HCT116 (cell line): Measurements from ENCODE around the gene AUTS2. TPM values are rescaled to one million over a fixed set of nuclear protein-coding genes. Genes with fewer than 3 reads are reported as not detected.

Experiments used
- ATAC-seq: fragments of 200-7000 bp; cut with Tn5 transposase; 2 replicates; pipeline ENCODE4 v1.9.1; 2020; ENCODE audit warnings: mild to moderate bottlenecking, moderate library complexity
- BruUV-seq: library from RNA; stranded (reverse); fragments of 400-500 nt; replicated peaks from 2 replicates; lab custom pipeline; 2021; lab: Mats Ljungman, UMichigan
- CTCF ChIA-PET: fragments of 300-600 bp; sonication (Branson Sonifier 250); formaldehyde crosslinking; loops from one replicate; lab custom pipeline; 2021; ENCODE audit warnings: antibody characterized with exemption; lab: Charles Lee
- POLR2A ChIA-PET: fragments of 300-600, 350-600 bp; sonication (Branson Sonifier 250); formaldehyde crosslinking; loops from one replicate; lab custom pipeline; 2021; ENCODE audit warnings: antibody characterized with exemption; lab: Charles Lee
- RAD21 ChIA-PET, 2 experiments: fragments of 300-600 bp; sonication (Branson Sonifier 250); formaldehyde crosslinking; loops; one replicate each; lab custom pipeline; 2023; ENCODE audit warnings: low total read pairs in 2 of 2; ENCODE audit not compliant: uncharacterized antibody in 2 of 2, unreplicated experiment in 2 of 2, low non-redundant PET in 1 of 2; lab: Charles Lee
- DNase-seq: peaks from one replicate; pipeline ENCODE4 v3.0.0-alpha.2; 2010; ENCODE audit warnings: low read depth, low spot score
- H2AFZ ChIP-seq: fragments of 200-600 bp; shearing (Covaris generic), sonication (generic); 2 replicates; pipeline ENCODE4 v1.6.1; 2017; ENCODE audit warnings: low read depth, mixed run types, mixed read lengths, antibody characterized with exemption, low read length; ENCODE audit not compliant: poor library complexity, severe bottlenecking
- H3K27ac ChIP-seq: 2 replicates; pipeline ENCODE4 v1.5.1; 2012; ENCODE audit warnings: low read depth, low read length
- H3K27me3 ChIP-seq: fragments of 200-600 bp; sonication (generic); 2 replicates; pipeline ENCODE4 v1.6.1; 2016; ENCODE audit warnings: mixed run types, low read length, mixed read lengths; ENCODE audit not compliant: insufficient read depth
- H3K36me3 ChIP-seq, 2 experiments: fragments of 200-500 bp in 1 of 2; fragments of 200-600 bp in 1 of 2; sonication (Bioruptor generic) in 1 of 2; sonication (generic) in 1 of 2; 2 replicates each; pipeline versions ENCODE4 v1.5.1 to v1.6.1; 2014 to 2016; ENCODE audit warnings: low read length in 2 of 2, inconsistent platforms in 1 of 2, mixed read lengths in 1 of 2, mixed run types in 1 of 2; ENCODE audit not compliant: insufficient read depth in 2 of 2, control insufficient read depth in 1 of 2
- H3K4me1 ChIP-seq, 2 experiments: fragments of 200-600 bp in 1 of 2; sonication (generic) in 1 of 2; 2 replicates each; pipeline versions ENCODE4 v1.5.1 to v1.6.1; 2012 to 2017; ENCODE audit warnings: low read length in 2 of 2, inconsistent platforms in 1 of 2, mild to moderate bottlenecking in 1 of 2, mixed read lengths in 1 of 2, mixed run types in 1 of 2, moderate library complexity in 1 of 2; ENCODE audit not compliant: insufficient read depth in 2 of 2, control insufficient read depth in 1 of 2
- H3K4me2 ChIP-seq: fragments of 200-600 bp; sonication (generic); 2 replicates; pipeline ENCODE4 v1.6.1; 2017; ENCODE audit warnings: mixed run types, low read length, mixed read lengths
- H3K4me3 ChIP-seq, 2 experiments: fragments of 200-600 bp in 1 of 2; sonication (generic) in 1 of 2; replicated peaks in 1 of 2; 2 replicates each; pipeline ENCODE4 v1.5.1; 2011 to 2016; ENCODE audit warnings: low read length in 2 of 2, control low read depth in 1 of 2, low read depth in 1 of 2, mild to moderate bottlenecking in 1 of 2, mixed read lengths in 1 of 2, mixed run types in 1 of 2
- H3K79me2 ChIP-seq: fragments of 200-600 bp; sonication (generic); 2 replicates; pipeline ENCODE4 v1.6.1; 2017; ENCODE audit warnings: mild to moderate bottlenecking, mixed run types, low read length, moderate library complexity, mixed read lengths; ENCODE audit not compliant: insufficient read depth
- H3K9ac ChIP-seq: fragments of 200-600 bp; sonication (generic); 2 replicates; pipeline ENCODE4 v1.6.1; 2016; ENCODE audit warnings: low read length, mixed read lengths
- H3K9me2 ChIP-seq: fragments of 200-600 bp; sonication (generic), shearing (Covaris generic); 2 replicates; pipeline ENCODE4 v1.6.1; 2017; ENCODE audit warnings: mixed run types, mild to moderate bottlenecking, moderate library complexity; ENCODE audit not compliant: insufficient read depth
- H3K9me3 ChIP-seq, 2 experiments: fragments of 200-500 bp in 1 of 2; fragments of 200-600 bp in 1 of 2; sonication (Bioruptor generic) in 1 of 2; sonication (generic) in 1 of 2; 2 replicates each; pipeline ENCODE4 v1.6.1; 2014 to 2017; ENCODE audit warnings: low read length in 2 of 2, mixed read lengths in 2 of 2, inconsistent platforms in 1 of 2, low read depth in 1 of 2, mild to moderate bottlenecking in 1 of 2, mixed run types in 1 of 2, moderate library complexity in 1 of 2; ENCODE audit not compliant: control insufficient read depth in 1 of 2, insufficient read depth in 1 of 2
- H4K20me1 ChIP-seq: fragments of 200-600 bp; sonication (generic), shearing (Covaris generic); 2 replicates; pipeline ENCODE4 v1.6.1; 2017; ENCODE audit warnings: mixed run types, mild to moderate bottlenecking, moderate library complexity; ENCODE audit not compliant: insufficient read depth
- ATF3 ChIP-seq: IDR thresholded peaks from 2 replicates; pipeline ENCODE4 v1.6.1; 2012
- EZH2 ChIP-seq: fragments of 200-600 bp; sonication (generic); IDR thresholded peaks from 2 replicates; pipeline ENCODE4 v1.6.1; 2017; ENCODE audit warnings: antibody characterized with exemption, mixed run types
- FOSL1 ChIP-seq: IDR thresholded peaks from 2 replicates; pipeline ENCODE4 v1.6.1; 2012; ENCODE audit warnings: low read depth
- MAX ChIP-seq: IDR thresholded peaks from 2 replicates; pipeline ENCODE4 v1.6.1; 2012
- POLR2A ChIP-seq: IDR thresholded peaks from 2 replicates; pipeline ENCODE4 v1.7.0; 2011; ENCODE audit warnings: borderline replicate concordance; ENCODE audit not compliant: insufficient read depth, insufficient read length; ENCODE audit errors: extremely low read depth
- POLR2AphosphoS5 ChIP-seq: IDR thresholded peaks from 2 replicates; pipeline ENCODE4 v1.6.1; 2011; ENCODE audit warnings: mild to moderate bottlenecking, low read depth, low read length, moderate library complexity
- RAD21 ChIP-seq: IDR thresholded peaks from 2 replicates; pipeline ENCODE4 v1.6.1; 2012; ENCODE audit warnings: low read depth, mild to moderate bottlenecking
- SIN3A ChIP-seq: IDR thresholded peaks from 2 replicates; pipeline ENCODE4 v1.6.1; 2012; ENCODE audit warnings: low read depth
- SP1 ChIP-seq: IDR thresholded peaks from 2 replicates; pipeline ENCODE4 v1.6.1; 2012; ENCODE audit warnings: low read depth
- SRF ChIP-seq: IDR thresholded peaks from 2 replicates; pipeline ENCODE4 v1.6.1; 2012; ENCODE audit warnings: low read depth
- TCF7L2 ChIP-seq: IDR thresholded peaks from 2 replicates; pipeline ENCODE4 v1.7.0; 2011; ENCODE audit warnings: borderline replicate concordance, inconsistent platforms; ENCODE audit not compliant: insufficient read depth, insufficient read length; ENCODE audit errors: extremely low read depth
- YY1 ChIP-seq: IDR thresholded peaks from 2 replicates; pipeline ENCODE4 v1.6.1; 2011; ENCODE audit warnings: low read length, low read depth, moderate library complexity, mild to moderate bottlenecking; ENCODE audit not compliant: insufficient replicate concordance; ENCODE audit errors: extremely low read depth
- ZBTB33 ChIP-seq: IDR thresholded peaks from 2 replicates; pipeline ENCODE4 v1.6.1; 2011; ENCODE audit warnings: mild to moderate bottlenecking, low read length, moderate library complexity; ENCODE audit not compliant: insufficient replicate concordance; ENCODE audit errors: extremely low read depth
- ZFX ChIP-seq: fragments of 450-650 bp; IDR thresholded peaks from 2 replicates; pipeline ENCODE4 v1.6.1; 2017
- ZNF274 ChIP-seq: fragments of 200-500 bp; sonication (Bioruptor generic); IDR thresholded peaks from 2 replicates; pipeline ENCODE4 v1.6.1; 2014; ENCODE audit warnings: mild to moderate bottlenecking, low read depth, low read length, inconsistent platforms
- intact Hi-C: fragments of 100-400 bp; cut with micrococcal nuclease; formaldehyde crosslinking; loops from 2 replicates; pipeline ENCODE4 v1.10.0; 2022
- total RNA-seq: library from RNA; stranded (reverse); gene quantifications from one replicate; pipeline ENCODE4 v1.2.1, GENCODE V29; 2021; ENCODE audit not compliant: unreplicated experiment

AUTS2 gene
- total RNA-seq, 1 experiment from 2014 or later, result 0.93 TPM

- DNase-seq, result no peak
- no TSS peak for BruUV-seq
- no peak overlapping the region for H3K4me3 ChIP-seq
Measured at GRCh38 chr7:69732203-69732602, 133.9 kb downstream of the AUTS2 start.

GRCh38 chr7:69735582-69735981, 137.3 kb downstream of the AUTS2 start:
- RAD21 ChIA-PET, result no interaction called here
- Histone ChIP-seq H3K9me2 (no peaks in the 10 kb centered on the region), H3K4me2 (no peak overlapping the region), H3K4me3 (no peak overlapping the region), H3K27me3 (no peaks in the 10 kb centered on the region), H3K79me2 (no peaks in the 10 kb centered on the region), H3K9me3 (peaks cover 8 to 29% of the 10 kb centered on the region in 2 experiments; a peak in 2 of 4 replicates), H3K36me3 (no peaks in the 10 kb centered on the region), H4K20me1 (no peaks in the 10 kb centered on the region), H3K9ac (no peak overlapping the region), H3K27ac (no peak overlapping the region), H3K4me1 (no peaks in the 10 kb centered on the region), H2AFZ (no peak overlapping the region)
- no TSS peak for BruUV-seq
- CTCF ChIA-PET, result no interaction called here
- DNase-seq (no peak), ATAC-seq (no peak)
- POLR2A ChIA-PET, result no interaction called here
- intact Hi-C loops, result no loop called here
- TF ChIP-seq YY1 (no peak), ZNF274 (no peak), EZH2 (no peak), ZBTB33 (no peak), FOSL1 (no peak), SRF (no peak), RAD21 (no peak), TCF7L2 (no peak), SP1 (no peak)

More at GRCh38 chr7:69732203-69732602, 133.9 kb downstream of the AUTS2 start:
- Histone ChIP-seq H3K79me2 (no peaks in the 10 kb centered on the region), H3K36me3 (no peaks in the 10 kb centered on the region), H3K27me3 (no peaks in the 10 kb centered on the region), H3K4me1 (no peaks in the 10 kb centered on the region), H3K4me2 (no peak overlapping the region), H3K27ac (no peak overlapping the region), H3K9me3 (peaks cover 10 to 25% of the 10 kb centered on the region in 2 experiments; a peak in 2 of 4 replicates), H3K9ac (no peak overlapping the region), H4K20me1 (no peaks in the 10 kb centered on the region), H2AFZ (no peak overlapping the region), H3K9me2 (no peaks in the 10 kb centered on the region)
- ChIA-PET RAD21 (no interaction called here), CTCF (no interaction called here), POLR2A (no interaction called here)
- ATAC-seq, result no peak
- TF ChIP-seq YY1, result no peak
- no peak for TF ChIP-seq EZH2
- TF ChIP-seq ATF3, result no peak
- no peak for TF ChIP-seq POLR2A
- TF ChIP-seq TCF7L2, result no peak
- no peak for TF ChIP-seq SIN3A
- no peak for TF ChIP-seq SP1
- TF ChIP-seq MAX, result no peak
- TF ChIP-seq POLR2AphosphoS5, result no peak
- no peak for TF ChIP-seq SRF
- TF ChIP-seq ZFX, result no peak
- intact Hi-C loops, result no loop called here
